Coronary artery (tissue), 2 donors: ENCODE results near the gene BRD9.

Experiments used
- DNase-seq: peaks from one replicate; pipeline ENCODE4 v3.0.0-alpha.2; 2017; ENCODE audit warnings: low spot score
- H3K27ac ChIP-seq, 2 donors: fragments of 200-600 bp; sonication (generic); one replicate each; pipeline ENCODE4 v1.5.1; 2016 to 2019
- H3K4me3 ChIP-seq: fragments of 200-600 bp; sonication (generic); 2 replicates; pipeline ENCODE4 v1.5.1; 2016; ENCODE audit warnings: mild to moderate bottlenecking, moderate library complexity
- CTCF ChIP-seq: fragments of 200-600 bp; sonication (generic); IDR thresholded peaks from one replicate; pipeline ENCODE4 v1.5.1; 2019; ENCODE audit warnings: antibody characterized with exemption

The BRD9 gene

GRCh38 chr5:886036-886435, 6.6 kb downstream of the BRD9 start:
- Histone ChIP-seq H3K27ac (no peak overlapping the region), H3K4me3 (no peak overlapping the region)
- no peak for DNase-seq
- no peak for TF ChIP-seq CTCF

GRCh38 chr5:885529-885928, 7.1 kb downstream of the BRD9 start:
- no peak for TF ChIP-seq CTCF
- Histone ChIP-seq H3K27ac (no peak overlapping the region), H3K4me3 (no peak overlapping the region)
- DNase-seq: no peak

GRCh38 chr5:885127-885442, 7.5 kb downstream of the BRD9 start:
- no peak for TF ChIP-seq CTCF
- Histone ChIP-seq H3K4me3 (no peak overlapping the region), H3K27ac (no peak overlapping the region)
- no peak for DNase-seq

GRCh38 chr5:884345-885126, 8.1 kb downstream of the BRD9 start:
- no peak overlapping the region for H3K27ac ChIP-seq
- no peak overlapping the region for H3K4me3 ChIP-seq
- no peak for TF ChIP-seq CTCF
- no peak for DNase-seq

GRCh38 chr5:883475-884181, 9.0 kb downstream of the BRD9 start:
- H3K27ac ChIP-seq: no peak overlapping the region
- no peak overlapping the region for H3K4me3 ChIP-seq
- no peak for DNase-seq
- TF ChIP-seq CTCF: no peak

GRCh38 chr5:882253-883183, 10.1 kb downstream of the BRD9 start:
- TF ChIP-seq CTCF: no peak

More at GRCh38 chr5:882253-883183, 10.1 kb downstream of the BRD9 start:
- H3K4me3 ChIP-seq: no peak overlapping the region
- DNase-seq: no peak
- H3K27ac ChIP-seq: no peak overlapping the region
